Daoy (cell line): Measurements from ENCODE around the gene NRSN2. TPM values are rescaled to one million over a fixed set of nuclear protein-coding genes. Genes with fewer than 3 reads are reported as not detected.
"Not testable (repeated sequence)": the region's sequence is repeated elsewhere in the genome, so short reads cannot be mapped to it uniquely, and the experiment has no call there.

Source experiments
- DNase-seq: peaks from one replicate; pipeline ENCODE4 v3.0.0-alpha.2; 2015; ENCODE audit warnings: low read depth
- total RNA-seq: library from RNA; depleted of rRNA; stranded (reverse); fragments of >200 nt; shearing (Covaris generic); gene quantifications from 2 replicates; pipeline ENCODE4 v1.2.3, GENCODE V29; 2014

The NRSN2 gene
- total RNA-seq, 1 experiment from 2014 or later, result 19.3 TPM

GRCh38 chr20:325045-325888 is 21.6 kb upstream of the NRSN2 start, which contains the start of gene SOX12:
TSS of gene SOX12 (plus strand) at chr20:325552. CDS start at chr20:325925, 373 bp downstream.
- peak; percentile 95 for DNase-seq

- DNase-seq, result peak; percentile 76
Measured at GRCh38 chr20:325889-326644, 20.8 kb upstream of the NRSN2 start.

- DNase-seq, result peak; percentile 49
Measured at GRCh38 chr20:326645-327185, 20.2 kb upstream of the NRSN2 start.

- peak; percentile 89 for DNase-seq
Measured at GRCh38 chr20:327186-328026, 19.5 kb upstream of the NRSN2 start.

- DNase-seq, result no peak
Measured at GRCh38 chr20:328027-328974, 18.6 kb upstream of the NRSN2 start.

GRCh38 chr20:328975-329695 is 17.8 kb upstream of the NRSN2 start:
- DNase-seq, result no peak

- no peak for DNase-seq
Measured at GRCh38 chr20:329851-330232, 17.1 kb upstream of the NRSN2 start.

- peak; percentile 54 for DNase-seq
Measured at GRCh38 chr20:330233-331149, 16.4 kb upstream of the NRSN2 start.

- no peak for DNase-seq
Measured at GRCh38 chr20:334578-334977, 12.3 kb upstream of the NRSN2 start.

GRCh38 chr20:336040-336439 is 10.9 kb upstream of the NRSN2 start:
- not testable (repeated sequence) for DNase-seq

- DNase-seq, result peak; percentile 84
Measured at GRCh38 chr20:341682-342081, 5.2 kb upstream of the NRSN2 start.

- DNase-seq, result no peak
Measured at GRCh38 chr20:343107-343506, 3.8 kb upstream of the NRSN2 start.

- DNase-seq, result no peak
Measured at GRCh38 chr20:346033-346639, 775 bp upstream of the NRSN2 start.

- no peak for DNase-seq
Measured at GRCh38 chr20:347317-347639, 367 bp downstream of the NRSN2 start.

- peak; percentile 96 for DNase-seq
Measured at GRCh38 chr20:347640-348484, 951 bp downstream of the NRSN2 start.

- no peak for DNase-seq
Measured at GRCh38 chr20:348972-349841, 2.3 kb downstream of the NRSN2 start.

GRCh38 chr20:353166-353565 is 6.3 kb downstream of the NRSN2 start:
- DNase-seq, result no peak
